HL-60 (cell line): ENCODE measurements around the gene CRYBG2.
"Not testable (repeated sequence)": the region's sequence is repeated elsewhere in the genome, so short reads cannot be mapped to it uniquely, and the experiment has no call there.

Experiments
- DNase-seq, 2 experiments: peaks; one replicate each; pipeline ENCODE4 v3.0.0-alpha.2; 2010 to 2020; ENCODE audit warnings: low read depth in 1 of 2, low spot score in 1 of 2
- H3K27ac ChIP-seq: fragments of 250-450 bp; sonication (Bioruptor Pico); replicated peaks from 2 replicates; pipeline ENCODE4 v1.5.1; 2020; ENCODE audit warnings: mild to moderate bottlenecking, moderate library complexity
- H3K27me3 ChIP-seq: fragments of 250-450 bp; sonication (Bioruptor Pico); 2 replicates; pipeline ENCODE4 v1.5.1; 2021; ENCODE audit warnings: mild to moderate bottlenecking, moderate library complexity; ENCODE audit not compliant: insufficient read depth, poor library complexity, severe bottlenecking
- H3K4me3 ChIP-seq: replicated peaks from 2 replicates; pipeline ENCODE4 v1.5.1; 2011; ENCODE audit warnings: mild to moderate bottlenecking, control low read depth, low read length; ENCODE audit not compliant: insufficient read depth
- CTCF ChIP-seq: IDR thresholded peaks from one replicate; pipeline ENCODE4 v1.5.1; 2011; ENCODE audit warnings: low read length, control low read depth, inconsistent platforms; ENCODE audit not compliant: insufficient read depth
- GABPA ChIP-seq: IDR thresholded peaks from 2 replicates; pipeline ENCODE4 v1.6.1; 2012; ENCODE audit warnings: low read depth
- POLR2AphosphoS5 ChIP-seq: IDR thresholded peaks from 2 replicates; pipeline ENCODE4 v1.6.1; 2012; ENCODE audit warnings: low read depth
- REST ChIP-seq: IDR thresholded peaks from 2 replicates; pipeline ENCODE4 v1.6.1; 2012; ENCODE audit warnings: low read depth; ENCODE audit not compliant: insufficient replicate concordance
- SPI1 ChIP-seq: IDR thresholded peaks from 2 replicates; pipeline ENCODE4 v1.6.1; 2012; ENCODE audit warnings: low read depth, mild to moderate bottlenecking, borderline replicate concordance

CRYBG2 gene

GRCh38 chr1:26293911-26294463 lies 59.9 kb downstream of the CRYBG2 start:
- no peak overlapping the region for H3K4me3 ChIP-seq
- DNase-seq: no peak
- no peak overlapping the region for H3K27ac ChIP-seq
- TF ChIP-seq POLR2AphosphoS5: no peak
- no peak for TF ChIP-seq SPI1
- no peak for TF ChIP-seq GABPA
- TF ChIP-seq CTCF: no peak
- no peak for TF ChIP-seq REST
- no peaks in the 10 kb centered on the region for H3K27me3 ChIP-seq

GRCh38 chr1:26292735-26293134 lies 61.2 kb downstream of the CRYBG2 start:
- not testable (repeated sequence) for DNase-seq, H3K27me3 ChIP-seq, H3K4me3 ChIP-seq
- 0 out of 2 replicates have a peak overlapping the region, but pooled peaks have one; percentile 22 for H3K27ac ChIP-seq
- TF ChIP-seq SPI1: peak; percentile 75; the same call in 1 of the 2 replicates

- TF ChIP-seq REST (no peak), CTCF (no peak), SPI1 (no peak), POLR2AphosphoS5 (no peak), GABPA (no peak)
- peak overlapping the region; percentile 99 for H3K27ac ChIP-seq
Observed at GRCh38 chr1:26291939-26292338, 62.0 kb downstream of the CRYBG2 start.

GRCh38 chr1:26291433-26291832 lies 62.5 kb downstream of the CRYBG2 start:
- TF ChIP-seq POLR2AphosphoS5 (no peak), CTCF (no peak), SPI1 (no peak)

More at GRCh38 chr1:26291939-26292338, 62.0 kb downstream of the CRYBG2 start:
- H3K27me3 ChIP-seq: no peaks in the 10 kb centered on the region
- no peak overlapping the region for H3K4me3 ChIP-seq
- no peak for DNase-seq

More at GRCh38 chr1:26291433-26291832, 62.5 kb downstream of the CRYBG2 start:
- H3K27me3 ChIP-seq: no peaks in the 10 kb centered on the region
- no peak overlapping the region for H3K4me3 ChIP-seq
- DNase-seq: no peak
- peak overlapping the region; percentile 99 for H3K27ac ChIP-seq
